SH-SY5Y (cell line): Measurements from ENCODE around the gene RUFY3.

Experiments
- GATA2 ChIP-seq: IDR thresholded peaks from 2 replicates; pipeline ENCODE4 v1.6.1; 2011; ENCODE audit warnings: mild to moderate bottlenecking, low read depth, low read length
- GATA3 ChIP-seq: IDR thresholded peaks from 2 replicates; pipeline ENCODE4 v1.6.1; 2011; ENCODE audit warnings: low read depth, mild to moderate bottlenecking, low read length, moderate library complexity

GRCh38 chr4:70830054-70830453 lies 108.3 kb downstream of the RUFY3 start:
- no peak for TF ChIP-seq GATA2
- no peak for TF ChIP-seq GATA3
